CD14-positive monocyte (primary cell): ENCODE results near the gene DCUN1D3. TPM values are rescaled to one million over a fixed set of nuclear protein-coding genes. Genes with fewer than 3 reads are reported as not detected.

ENCODE experiments used
- DNase-seq, 3 donors: peaks; one replicate each; pipeline ENCODE4 v3.0.0-alpha.2; 2011 to 2022
- H2AFZ ChIP-seq: 2 replicates; pipeline ENCODE4 v1.6.0; 2012; ENCODE audit warnings: mild to moderate bottlenecking, low read depth, low read length, inconsistent platforms; ENCODE audit not compliant: insufficient read depth, poor library complexity, severe bottlenecking
- H3K27ac ChIP-seq, 2 donors: 1 replicate in 1 of 2; 2 replicates in 1 of 2; pipeline ENCODE4 v1.5.1; 2012 to 2013; ENCODE audit warnings: low read length in 2 of 2, control low read depth in 1 of 2, inconsistent platforms in 1 of 2, low read depth in 1 of 2, mild to moderate bottlenecking in 1 of 2
- H3K27me3 ChIP-seq, 2 donors: one replicate each; pipeline versions ENCODE4 v1.6.0 to v1.6.1; 2011 to 2013; ENCODE audit warnings: low read length in 2 of 2; ENCODE audit not compliant: control insufficient read depth in 2 of 2, insufficient read depth in 2 of 2
- H3K36me3 ChIP-seq, 2 donors: replicated peaks in 1 of 2; 1 replicate in 1 of 2; 2 replicates in 1 of 2; pipeline versions ENCODE4 v1.5.1 to v1.6.1; 2012 to 2013; ENCODE audit warnings: low read length in 2 of 2, control low read depth in 1 of 2, inconsistent platforms in 1 of 2, mild to moderate bottlenecking in 1 of 2; ENCODE audit not compliant: insufficient read depth in 2 of 2, control insufficient read depth in 1 of 2
- H3K4me1 ChIP-seq, 2 donors: 1 replicate in 1 of 2; 2 replicates in 1 of 2; pipeline versions ENCODE4 v1.5.1 to v1.6.1; 2012 to 2013; ENCODE audit warnings: low read length in 2 of 2, control low read depth in 1 of 2, inconsistent platforms in 1 of 2, mild to moderate bottlenecking in 1 of 2, moderate library complexity in 1 of 2; ENCODE audit not compliant: insufficient read depth in 2 of 2, control insufficient read depth in 1 of 2
- H3K4me2 ChIP-seq: replicated peaks from 2 replicates; pipeline ENCODE3; 2012; ENCODE audit warnings: low read length, moderate library complexity, mild to moderate bottlenecking; ENCODE audit not compliant: poor library complexity, severe bottlenecking; ENCODE audit errors: extremely low read depth
- H3K4me3 ChIP-seq, 3 experiments: fragments of 200-600 bp in 1 of 3; sonication (generic) in 1 of 3; replicated peaks in 1 of 3; 1 replicate in 2 of 3; 2 replicates in 1 of 3; pipeline ENCODE4 v1.5.1; 2011 to 2013; ENCODE audit warnings: low read length in 3 of 3, mild to moderate bottlenecking in 3 of 3, control low read depth in 2 of 3, low read depth in 2 of 3, inconsistent platforms in 1 of 3, moderate library complexity in 1 of 3
- H3K79me2 ChIP-seq: 2 replicates; pipeline ENCODE4 v1.6.0; 2012; ENCODE audit warnings: mild to moderate bottlenecking, control low read depth, inconsistent platforms, low read length, moderate library complexity; ENCODE audit not compliant: insufficient read depth
- H3K9ac ChIP-seq: 2 replicates; pipeline ENCODE4 v1.6.0; 2017; ENCODE audit warnings: low read length, mild to moderate bottlenecking; ENCODE audit not compliant: insufficient read depth, poor library complexity, severe bottlenecking
- H3K9me3 ChIP-seq, 2 donors: replicated peaks in 1 of 2; 1 replicate in 1 of 2; 2 replicates in 1 of 2; pipeline versions ENCODE4 v1.5.1 to v1.6.1; 2012 to 2013; ENCODE audit warnings: low read length in 2 of 2, control low read depth in 1 of 2; ENCODE audit not compliant: control insufficient read depth in 1 of 2, insufficient read depth in 1 of 2
- H4K20me1 ChIP-seq: 2 replicates; pipeline ENCODE4 v1.6.0; 2012; ENCODE audit warnings: mild to moderate bottlenecking, low read length, control low read depth, moderate library complexity; ENCODE audit not compliant: insufficient read depth
- H3K27ac Mint-ChIP-seq, 7 donors: one replicate each; pipeline ENCODE4 v1.8.0; 2020; ENCODE audit warnings: mild to moderate bottlenecking in 7 of 7, mixed read lengths in 7 of 7, moderate library complexity in 6 of 7, inconsistent platforms in 2 of 7
- H3K27me3 Mint-ChIP-seq, 3 donors: one replicate each; pipeline ENCODE4 v1.8.0; 2021 to 2022; ENCODE audit warnings: low read depth in 3 of 3, mild to moderate bottlenecking in 3 of 3, mixed read lengths in 3 of 3, moderate library complexity in 3 of 3, inconsistent platforms in 1 of 3
- H3K36me3 Mint-ChIP-seq, 2 donors: one replicate each; pipeline ENCODE4 v1.8.0; 2020; ENCODE audit warnings: mixed read lengths in 2 of 2, inconsistent platforms in 1 of 2, mild to moderate bottlenecking in 1 of 2
- H3K4me1 Mint-ChIP-seq: one replicate; pipeline ENCODE4 v1.8.0; 2020; ENCODE audit warnings: mild to moderate bottlenecking, mixed read lengths
- H3K4me3 Mint-ChIP-seq, 2 donors: one replicate each; pipeline ENCODE4 v1.8.0; 2020; ENCODE audit warnings: mild to moderate bottlenecking in 2 of 2, mixed read lengths in 2 of 2, moderate library complexity in 1 of 2
- H3K9me3 Mint-ChIP-seq, 7 donors: one replicate each; pipeline ENCODE4 v1.8.0; 2020 to 2022; ENCODE audit warnings: mixed read lengths in 7 of 7, mild to moderate bottlenecking in 6 of 7, moderate library complexity in 6 of 7, inconsistent platforms in 2 of 7
- WGBS: methylation state at CpG from one replicate; pipeline ENCODE4 v1.1.5; 2013; ENCODE audit warnings: missing lambda C conversion rate; ENCODE audit not compliant: insufficient coverage; 5-methylcytosine and 5-hydroxymethylcytosine counted together
- intact Hi-C, 2 donors: fragments of 100-400 bp; cut with micrococcal nuclease; formaldehyde crosslinking; loops; one replicate each; pipeline versions ENCODE4 v1.15.0 to v1.15.1; 2023
- polyA plus RNA-seq, 3 donors: library from polyadenylated mRNA; depleted of rRNA in 1 of 3; unstranded in 2 of 3; stranded (reverse) in 1 of 3; fragments of 300-500 nt in 2 of 3; fragments of >200 nt in 1 of 3; fragmentation: Illumina TruSeq in 2 of 3; gene quantifications; 1 replicate in 2 of 3; 2 replicates in 1 of 3; pipeline ENCODE4 v1.2.3, GENCODE V29; 2012 to 2021
- TF ChIP-seq, protein P1 (sequence below): fragments of 200-600 bp; IDR thresholded peaks from one replicate; pipeline ENCODE4 v1.8.0; 2022; ENCODE audit warnings: antibody characterized with exemption, mild to moderate bottlenecking

The DCUN1D3 gene
- polyA plus RNA-seq, 3 donors = 1.0 to 3.4 (median 1.3) TPM

DNA sequence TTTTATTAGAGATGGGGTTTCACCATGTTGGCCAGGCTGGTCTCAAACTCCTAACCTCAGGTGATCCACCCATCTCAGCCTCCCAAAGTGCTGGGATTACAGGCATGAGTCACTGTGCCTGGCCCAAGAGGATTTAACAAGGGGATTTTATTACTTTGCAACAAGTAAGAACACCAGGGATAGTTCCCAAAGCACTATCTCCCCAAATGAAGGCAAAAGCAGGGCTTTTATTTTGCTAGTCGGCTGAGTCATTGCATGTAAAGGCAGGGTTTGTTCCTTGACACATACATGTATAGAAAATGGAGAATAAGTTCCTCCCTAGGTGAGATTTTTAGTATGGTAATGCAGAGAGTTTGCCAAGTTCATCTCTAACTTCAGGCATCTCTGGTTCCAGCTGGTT, 69.8 kb downstream of the DCUN1D3 start:
- Histone ChIP-seq H3K4me2 (no peak overlapping the region), H3K27me3 (no peaks in the 10 kb centered on the region), H3K36me3 (peaks cover 37 to 75% of the 10 kb centered on the region in 2 donors), H3K4me1 (no peaks in the 10 kb centered on the region), H4K20me1 (no peaks in the 10 kb centered on the region), H3K9ac (no peak overlapping the region), H3K79me2 (no peaks in the 10 kb centered on the region), H3K9me3 (no peaks in the 10 kb centered on the region), H2AFZ (no peak overlapping the region), H3K27ac (no peak overlapping the region), H3K4me3 (no peak overlapping the region)
- H3K27me3 Mint-ChIP-seq = no peaks in the 10 kb centered on the region
- intact Hi-C loops = no loop called here
- H3K4me3 Mint-ChIP-seq = no peak overlapping the region
- DNase-seq = no peak
- TF ChIP-seq, protein P1, sequence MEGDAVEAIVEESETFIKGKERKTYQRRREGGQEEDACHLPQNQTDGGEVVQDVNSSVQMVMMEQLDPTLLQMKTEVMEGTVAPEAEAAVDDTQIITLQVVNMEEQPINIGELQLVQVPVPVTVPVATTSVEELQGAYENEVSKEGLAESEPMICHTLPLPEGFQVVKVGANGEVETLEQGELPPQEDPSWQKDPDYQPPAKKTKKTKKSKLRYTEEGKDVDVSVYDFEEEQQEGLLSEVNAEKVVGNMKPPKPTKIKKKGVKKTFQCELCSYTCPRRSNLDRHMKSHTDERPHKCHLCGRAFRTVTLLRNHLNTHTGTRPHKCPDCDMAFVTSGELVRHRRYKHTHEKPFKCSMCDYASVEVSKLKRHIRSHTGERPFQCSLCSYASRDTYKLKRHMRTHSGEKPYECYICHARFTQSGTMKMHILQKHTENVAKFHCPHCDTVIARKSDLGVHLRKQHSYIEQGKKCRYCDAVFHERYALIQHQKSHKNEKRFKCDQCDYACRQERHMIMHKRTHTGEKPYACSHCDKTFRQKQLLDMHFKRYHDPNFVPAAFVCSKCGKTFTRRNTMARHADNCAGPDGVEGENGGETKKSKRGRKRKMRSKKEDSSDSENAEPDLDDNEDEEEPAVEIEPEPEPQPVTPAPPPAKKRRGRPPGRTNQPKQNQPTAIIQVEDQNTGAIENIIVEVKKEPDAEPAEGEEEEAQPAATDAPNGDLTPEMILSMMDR = no peak
- peaks cover 43 to 57% of the 10 kb centered on the region in 2 donors for H3K36me3 Mint-ChIP-seq
- H3K27ac Mint-ChIP-seq = no peak overlapping the region
- no peaks in the 10 kb centered on the region for H3K4me1 Mint-ChIP-seq
- WGBS = no CpG with 5 or more reads among the region's 1 CpG
- peaks cover 0 to 4% (median 0%) of the 10 kb centered on the region in 7 donors for H3K9me3 Mint-ChIP-seq

DNA sequence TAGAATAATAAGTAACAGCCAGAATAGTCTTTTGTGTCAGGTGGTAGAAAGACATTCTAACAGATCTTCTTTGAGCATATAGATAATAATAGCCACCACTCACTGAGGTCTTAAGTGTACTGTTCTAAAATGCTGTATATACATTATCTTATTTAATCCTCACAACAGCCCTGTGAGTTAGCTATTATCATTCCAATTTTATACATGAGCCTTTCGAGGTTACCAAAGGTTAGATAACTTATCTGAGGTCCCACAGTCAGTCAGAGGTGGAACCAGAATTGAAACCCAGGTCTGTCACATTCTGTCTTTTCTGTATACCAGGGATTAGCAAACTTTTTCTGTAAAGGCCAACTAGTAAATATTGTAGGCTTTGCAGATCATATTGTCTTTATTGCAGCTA, 70.6 kb downstream of the DCUN1D3 start:
- H3K9me3 Mint-ChIP-seq = peaks cover 0 to 4% (median 0%) of the 10 kb centered on the region in 7 donors
- intact Hi-C loops = no loop called here
- no peaks in the 10 kb centered on the region for H3K27me3 ChIP-seq
- no peak overlapping the region for H3K4me2 ChIP-seq
- H3K4me1 Mint-ChIP-seq = no peaks in the 10 kb centered on the region
- no peak overlapping the region for H3K27ac ChIP-seq
- no peaks in the 10 kb centered on the region for H3K4me1 ChIP-seq
- no peaks in the 10 kb centered on the region for H3K9me3 ChIP-seq
- H4K20me1 ChIP-seq = no peaks in the 10 kb centered on the region
- H2AFZ ChIP-seq = no peak overlapping the region
- H3K36me3 Mint-ChIP-seq = peaks cover 38 to 55% of the 10 kb centered on the region in 2 donors
- DNase-seq = no peak
- H3K4me3 Mint-ChIP-seq = no peak overlapping the region
- H3K79me2 ChIP-seq = no peaks in the 10 kb centered on the region
- H3K27me3 Mint-ChIP-seq = no peaks in the 10 kb centered on the region
- H3K4me3 ChIP-seq = no peak overlapping the region
- no CpG with 5 or more reads among the region's 1 CpG for WGBS
- H3K36me3 ChIP-seq = peaks cover 38 to 75% of the 10 kb centered on the region in 2 donors
- no peak overlapping the region for H3K9ac ChIP-seq
- H3K27ac Mint-ChIP-seq = no peak overlapping the region
- TF ChIP-seq, protein P1 = no peak
